ENCODE measurements around the gene TBC1D5.

Gene TBC1D5

GRCh38 chr3:17195856-17196604 lies 546.4 kb downstream of the TBC1D5 start:
- FAIRE-seq: no peak

GRCh38 chr3:17195192-17195611 lies 547.2 kb downstream of the TBC1D5 start:
- FAIRE-seq: no peak

- FAIRE-seq: peak; percentile 61
Observed at GRCh38 chr3:17194116-17194515, 548.3 kb downstream of the TBC1D5 start.

- no peak for FAIRE-seq
Observed at GRCh38 chr3:17192995-17193394, 549.4 kb downstream of the TBC1D5 start.

- FAIRE-seq: no peak
Observed at GRCh38 chr3:17190353-17191078, 551.9 kb downstream of the TBC1D5 start.

GRCh38 chr3:17188378-17188777 lies 554.1 kb downstream of the TBC1D5 start:
- no peak for FAIRE-seq

- no peak for FAIRE-seq
Observed at GRCh38 chr3:17187589-17188184, 554.7 kb downstream of the TBC1D5 start.

GRCh38 chr3:17183951-17184550 lies 558.4 kb downstream of the TBC1D5 start:
- peak; percentile 96 for FAIRE-seq

GRCh38 chr3:17182166-17182565 lies 560.3 kb downstream of the TBC1D5 start:
- peak; percentile 33 for FAIRE-seq

GRCh38 chr3:17181413-17181907 lies 561.0 kb downstream of the TBC1D5 start:
- FAIRE-seq: no peak

GRCh38 chr3:17179381-17180205 lies 562.8 kb downstream of the TBC1D5 start:
- FAIRE-seq: peak; percentile 45

GRCh38 chr3:17176757-17177156 lies 565.7 kb downstream of the TBC1D5 start:
- no peak for FAIRE-seq

- FAIRE-seq: no peak
Observed at GRCh38 chr3:17175187-17175807, 567.1 kb downstream of the TBC1D5 start.

GRCh38 chr3:17166369-17166768 lies 576.1 kb downstream of the TBC1D5 start:
- no peak for FAIRE-seq

GRCh38 chr3:17162116-17162515 lies 580.3 kb downstream of the TBC1D5 start:
- no peak for FAIRE-seq

- FAIRE-seq: no peak
Observed at GRCh38 chr3:17160597-17160996, 581.8 kb downstream of the TBC1D5 start.

- FAIRE-seq: peak; percentile 86
Observed at GRCh38 chr3:17158941-17159682, 583.3 kb downstream of the TBC1D5 start.

GRCh38 chr3:17157713-17158112 lies 584.7 kb downstream of the TBC1D5 start:
- peak; percentile 84 for FAIRE-seq

- no peak for FAIRE-seq
Observed at GRCh38 chr3:17156864-17157263, 585.6 kb downstream of the TBC1D5 start.

GRCh38 chr3:17155951-17156350 lies 586.5 kb downstream of the TBC1D5 start:
- no peak for FAIRE-seq

- FAIRE-seq: no peak
Observed at GRCh38 chr3:17154941-17155340, 587.5 kb downstream of the TBC1D5 start.

Measured in islet of Langerhans (tissue), 1 donor.